Fibroblast of lung (primary cell): ENCODE measurements around the gene PRDM11.

ENCODE experiments used
- EZH2 ChIP-seq: IDR thresholded peaks from 2 replicates; pipeline ENCODE4 v1.5.1; 2012; ENCODE audit warnings: low read length, control low read depth, mild to moderate bottlenecking; ENCODE audit errors: missing control alignments
- TF ChIP-seq, protein P1 (sequence below), 2 donors: IDR thresholded peaks in 1 of 2; conservative IDR thresholded peaks in 1 of 2; 1 replicate in 1 of 2; 2 replicates in 1 of 2; pipeline ENCODE4 v1.5.1; 2011 to 2012; ENCODE audit warnings: low read length in 2 of 2, control low read depth in 1 of 2, inconsistent platforms in 1 of 2, low read depth in 1 of 2, mild to moderate bottlenecking in 1 of 2

GRCh38 chr11:45145379-45146071 lies 914 bp upstream of the PRDM11 start:
- TF ChIP-seq, protein P1, sequence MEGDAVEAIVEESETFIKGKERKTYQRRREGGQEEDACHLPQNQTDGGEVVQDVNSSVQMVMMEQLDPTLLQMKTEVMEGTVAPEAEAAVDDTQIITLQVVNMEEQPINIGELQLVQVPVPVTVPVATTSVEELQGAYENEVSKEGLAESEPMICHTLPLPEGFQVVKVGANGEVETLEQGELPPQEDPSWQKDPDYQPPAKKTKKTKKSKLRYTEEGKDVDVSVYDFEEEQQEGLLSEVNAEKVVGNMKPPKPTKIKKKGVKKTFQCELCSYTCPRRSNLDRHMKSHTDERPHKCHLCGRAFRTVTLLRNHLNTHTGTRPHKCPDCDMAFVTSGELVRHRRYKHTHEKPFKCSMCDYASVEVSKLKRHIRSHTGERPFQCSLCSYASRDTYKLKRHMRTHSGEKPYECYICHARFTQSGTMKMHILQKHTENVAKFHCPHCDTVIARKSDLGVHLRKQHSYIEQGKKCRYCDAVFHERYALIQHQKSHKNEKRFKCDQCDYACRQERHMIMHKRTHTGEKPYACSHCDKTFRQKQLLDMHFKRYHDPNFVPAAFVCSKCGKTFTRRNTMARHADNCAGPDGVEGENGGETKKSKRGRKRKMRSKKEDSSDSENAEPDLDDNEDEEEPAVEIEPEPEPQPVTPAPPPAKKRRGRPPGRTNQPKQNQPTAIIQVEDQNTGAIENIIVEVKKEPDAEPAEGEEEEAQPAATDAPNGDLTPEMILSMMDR (conservative IDR thresholded peaks at IDR 0.05 in 1 of 2, IDR thresholded peaks at IDR 0.05 in 1 of 2; ENCODE audit: low read depth in 1 of 2, low read length in 2 of 2) = no peak
- no peak for TF ChIP-seq EZH2
